Esophagus mucosa (tissue), 1 donor: ENCODE measurements around the gene CADM3. TPM values are rescaled to one million over a fixed set of nuclear protein-coding genes. Genes with fewer than 3 reads are reported as not detected.
A peak's percentile ranks its signal among the peaks of the same experiment; 100 is the strongest.

ENCODE experiments used
- ATAC-seq: fragments of 200-7000 bp; cut with Tn5 transposase; one replicate; pipeline ENCODE4 v1.9.1; 2020
- total RNA-seq: library from RNA; stranded (reverse); gene quantifications from one replicate; pipeline ENCODE4 v1.2.4, GENCODE V29; 2023
- donor health status: DM: yes; HTN: yes; CAD: no.

Gene CADM3
- total RNA-seq, 1 donor from 2014 or later: 0.48 TPM

GRCh38 chr1:159207080-159207479 is 35.7 kb downstream of the CADM3 start:
- ATAC-seq: no peak

GRCh38 chr1:159207774-159208173 is 36.4 kb downstream of the CADM3 start:
- ATAC-seq: no peak

DNA sequence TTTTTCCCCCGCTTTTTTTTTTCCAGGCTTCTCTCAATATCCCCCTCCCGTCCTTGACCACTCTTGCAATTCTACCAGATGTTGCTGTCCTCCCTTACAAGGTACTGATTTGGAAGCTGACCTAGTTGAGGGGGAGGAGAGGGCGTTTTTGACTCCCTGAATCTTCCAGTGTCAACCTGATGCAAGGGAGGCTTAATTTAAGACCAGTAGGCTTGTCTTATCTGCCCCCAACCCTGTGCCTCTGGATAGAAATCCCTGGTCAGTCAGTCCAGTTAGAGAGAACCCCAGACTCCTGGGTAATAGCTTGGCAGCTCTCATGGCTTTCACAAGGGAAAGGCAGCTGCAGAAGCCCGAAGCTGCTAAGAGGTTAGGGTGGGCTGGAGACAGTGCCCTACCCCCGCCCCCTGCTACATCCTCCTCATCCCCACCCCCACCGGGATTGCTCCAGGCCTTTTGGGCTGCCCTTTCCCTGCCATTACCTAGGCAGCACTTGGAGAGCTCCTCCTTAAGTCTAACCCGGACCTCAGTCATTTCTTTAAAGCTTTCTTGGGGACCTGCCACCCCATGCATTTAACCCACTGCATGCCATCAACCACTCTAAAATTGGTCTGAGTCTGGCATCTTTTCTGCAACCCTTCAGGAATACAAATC is 36.9 kb downstream of the CADM3 start:
- ATAC-seq: no peak

DNA sequence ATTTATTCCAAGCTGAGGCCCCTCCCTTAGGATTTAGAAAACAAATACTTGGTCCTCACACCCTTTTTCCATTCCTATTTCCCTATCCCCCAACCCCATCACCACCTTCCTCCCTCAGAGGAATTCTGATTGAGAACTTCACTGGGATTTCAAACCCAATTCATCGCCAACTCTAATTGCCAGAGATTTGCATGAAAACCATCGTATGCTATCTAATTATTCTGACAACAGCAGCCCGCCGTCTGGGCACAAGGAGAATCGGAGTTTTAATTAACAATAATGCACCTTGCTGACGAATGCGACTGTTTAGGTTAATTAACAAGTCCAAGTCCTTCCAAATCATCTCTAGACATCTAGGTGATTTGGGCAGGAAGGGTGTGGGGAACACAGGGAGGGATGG is 37.6 kb downstream of the CADM3 start:
- no peak for ATAC-seq

DNA sequence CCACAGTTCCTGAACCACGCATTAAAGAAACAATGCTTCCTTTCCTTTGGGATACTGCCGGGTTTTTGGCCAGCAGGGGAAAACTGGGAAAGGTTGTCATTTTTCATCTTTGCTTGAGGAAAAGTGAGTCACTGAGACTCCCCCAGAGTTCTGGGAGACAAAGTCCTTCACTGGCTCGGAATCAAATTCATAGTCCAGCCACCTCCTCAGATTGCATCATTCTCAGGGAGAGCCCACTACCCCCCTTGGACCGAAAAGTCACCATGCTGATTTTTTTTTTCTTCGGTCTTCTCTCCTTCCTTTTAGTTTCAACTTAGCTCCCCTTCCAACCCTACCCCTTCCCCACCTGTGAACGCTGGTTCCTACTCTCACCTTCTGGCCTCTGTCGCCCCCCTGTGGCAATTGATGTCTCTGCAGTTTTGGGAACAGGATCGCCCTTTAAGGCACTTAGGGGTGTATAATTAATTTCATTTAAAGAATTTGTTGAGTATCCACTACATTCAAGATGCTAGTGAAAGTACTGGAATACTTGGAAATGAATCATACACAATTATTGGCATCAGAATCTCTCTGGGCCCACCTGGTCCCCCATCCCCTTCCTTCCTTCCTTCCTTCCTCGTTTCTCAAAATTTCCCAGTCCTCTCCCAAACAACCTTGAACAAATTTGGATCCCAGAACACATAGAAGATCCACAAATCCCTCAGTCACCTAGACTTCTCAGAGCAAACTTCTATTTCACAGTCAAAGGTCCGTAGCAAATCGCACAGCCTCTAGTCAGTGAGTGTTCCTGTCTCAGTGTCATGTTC is 40.1 kb downstream of the CADM3 start:
- ATAC-seq: peak; percentile 52

- no peak for ATAC-seq
These were observed 41.2 kb downstream of the CADM3 start for GRCh38 chr1:159212596-159212995.

DNA sequence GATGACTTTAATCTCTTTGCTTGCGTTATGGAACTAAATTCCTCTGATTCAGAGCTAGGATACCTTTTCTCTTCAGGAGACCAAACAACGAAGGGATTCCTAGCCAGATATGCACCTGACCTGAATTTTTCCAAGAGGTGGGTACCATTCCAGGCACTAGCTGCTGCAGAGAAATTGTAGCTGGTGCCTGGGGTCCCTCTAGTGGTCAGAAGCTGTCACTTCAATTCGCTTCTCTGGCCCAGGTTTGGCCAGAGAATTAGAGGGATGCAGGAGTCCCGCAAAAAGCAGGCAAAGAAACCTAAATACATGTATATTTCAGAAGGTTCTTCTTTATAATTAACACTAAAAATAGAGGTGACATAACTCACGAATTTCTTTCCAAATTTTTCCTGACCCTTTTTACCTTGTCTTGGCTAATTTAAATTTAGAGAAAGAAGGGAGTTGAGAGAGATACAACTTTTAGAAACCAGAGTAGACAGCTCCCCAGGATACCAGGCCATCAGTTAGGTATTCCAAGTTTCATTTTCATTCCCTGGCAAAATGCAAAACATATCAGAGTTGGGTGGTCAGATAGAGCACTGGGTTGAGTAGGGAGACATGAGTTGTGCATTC is 42.8 kb downstream of the CADM3 start:
- ATAC-seq: peak; percentile 65

GRCh38 chr1:159218649-159219636 is 47.5 kb downstream of the CADM3 start:
- no peak for ATAC-seq

DNA sequence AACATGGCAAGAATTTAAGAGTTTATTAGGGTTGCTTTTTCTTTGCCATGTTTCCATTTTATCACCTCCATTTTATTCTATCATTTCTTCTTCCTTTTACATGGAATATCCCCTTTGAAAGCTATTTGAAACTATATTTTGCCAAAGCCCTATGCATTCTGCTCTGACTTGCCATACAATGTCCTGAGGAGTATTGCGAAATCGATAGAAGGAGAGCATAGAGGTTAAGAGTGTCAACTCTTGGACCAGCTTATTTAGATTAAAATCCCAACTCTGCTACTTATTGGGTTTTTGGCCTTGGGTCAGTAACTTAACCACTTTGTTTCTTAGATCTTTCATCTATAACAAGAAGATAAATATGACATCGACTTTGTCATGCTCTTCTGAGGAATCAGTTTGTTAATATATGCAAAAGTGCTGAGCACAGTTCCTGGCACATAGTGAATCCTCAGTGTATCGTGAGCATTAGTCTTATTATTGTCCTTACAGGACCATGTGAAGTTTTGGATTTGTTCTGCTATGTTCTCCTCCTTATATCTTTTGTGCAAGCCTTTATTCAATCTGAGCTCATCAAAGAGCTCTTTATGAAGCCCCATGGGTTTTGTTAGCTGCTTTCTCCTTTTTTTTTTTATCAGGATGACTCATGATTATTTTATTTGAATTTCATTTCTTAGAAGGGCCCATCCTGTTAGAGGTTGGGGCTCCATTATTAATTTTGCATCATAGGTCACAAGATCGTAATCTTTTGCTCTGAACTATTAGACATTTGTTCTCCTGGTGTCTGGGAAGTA is 50.9 kb downstream of the CADM3 start:
- no peak for ATAC-seq

DNA sequence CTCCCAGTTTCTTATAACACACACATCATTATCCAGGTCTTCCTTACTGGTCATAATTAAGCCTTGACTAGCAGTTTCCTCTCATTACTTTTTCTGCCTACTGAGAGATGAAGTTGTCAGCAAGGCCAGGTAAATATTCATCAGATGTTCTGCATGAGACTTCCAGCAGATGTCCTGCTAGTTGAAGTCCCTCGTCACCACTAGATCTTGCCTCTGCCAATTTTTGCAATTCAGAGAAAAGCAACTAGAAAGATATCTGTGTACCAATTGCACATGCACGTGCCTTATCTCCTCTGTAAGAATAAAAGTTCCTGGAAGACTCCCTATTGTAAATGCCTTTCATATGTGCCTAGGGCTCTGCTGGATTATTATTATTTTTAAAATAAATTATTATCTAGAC is 51.6 kb downstream of the CADM3 start:
- ATAC-seq: no peak

GRCh38 chr1:159228554-159228953 is 57.1 kb downstream of the CADM3 start:
- no peak for ATAC-seq

GRCh38 chr1:159229260-159229885 is 58.0 kb downstream of the CADM3 start:
- ATAC-seq: no peak

GRCh38 chr1:159229896-159230295 is 58.5 kb downstream of the CADM3 start:
- no peak for ATAC-seq

- no peak for ATAC-seq
These were observed 68.3 kb downstream of the CADM3 start for GRCh38 chr1:159239551-159240220.

DNA sequence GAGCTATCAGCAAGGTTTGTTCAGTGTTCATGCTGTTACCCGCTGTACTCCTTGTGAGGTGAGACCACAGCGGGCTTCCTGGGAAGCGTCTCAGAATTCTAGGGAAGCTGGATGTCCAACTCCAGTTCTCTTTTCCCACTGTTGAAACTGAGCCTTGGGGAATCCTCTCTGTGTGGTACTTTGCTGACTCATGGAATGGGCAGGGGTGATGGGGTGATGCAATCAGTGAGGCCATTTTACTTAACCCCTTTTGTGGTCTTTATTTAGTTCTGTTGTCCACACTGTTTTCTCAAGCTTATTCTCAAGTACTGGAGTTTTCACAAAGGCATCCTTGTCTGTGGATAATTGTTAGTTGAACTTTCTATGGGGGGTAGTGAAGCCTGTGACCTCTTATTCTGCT is 75.9 kb downstream of the CADM3 start:
- ATAC-seq: no peak

- no peak for ATAC-seq
These were observed 76.9 kb downstream of the CADM3 start for GRCh38 chr1:159248311-159248710.

GRCh38 chr1:159250638-159251216 is 79.3 kb downstream of the CADM3 start:
- ATAC-seq: no peak
